Measurements from ENCODE around the gene LPCAT3. TPM values are rescaled to one million over a fixed set of nuclear protein-coding genes. Genes with fewer than 3 reads are reported as not detected.

The LPCAT3 gene
- polyA plus RNA-seq, 1 donor (not counting 4 experiments of a cell fraction or from before 2014, with no cell fraction given), result 69.1 TPM

- no peak overlapping the region for H3K27ac ChIP-seq (ENCODE audit: control insufficient read depth, insufficient read depth, low read length)
- H2AFZ ChIP-seq (ENCODE audit: control insufficient read depth, low read length), result no peak overlapping the region
- peaks cover 22% of the 10 kb centered on the region for H3K4me1 ChIP-seq (ENCODE audit: control insufficient read depth, extremely low read depth, insufficient read depth, low read length)
- H3K4me3 ChIP-seq (ENCODE audit: control insufficient read depth in 2 of 3, extremely low read depth in 1 of 3, insufficient read depth in 2 of 3, low read depth in 1 of 3, low read length in 3 of 3), result no peak overlapping the region
- H3K9me3 ChIP-seq (ENCODE audit: control insufficient read depth, low read depth, low read length), result no peaks in the 10 kb centered on the region
- peaks cover 6% of the 10 kb centered on the region for H3K79me2 ChIP-seq (ENCODE audit: control insufficient read depth, insufficient read depth, low read length)
- H3K9me1 ChIP-seq (ENCODE audit: control insufficient read depth, extremely low read depth, insufficient read depth, low read length), result no peaks in the 10 kb centered on the region
- no peaks in the 10 kb centered on the region for H3K36me3 ChIP-seq (ENCODE audit: control insufficient read depth in 2 of 2, extremely low read depth in 1 of 2, insufficient read depth in 2 of 2, low read length in 2 of 2)
- no peak for DNase-seq (ENCODE audit: low read depth, low spot score)
- H3K4me2 ChIP-seq (ENCODE audit: control insufficient read depth, extremely low read depth, insufficient read depth, low read depth, low read length), result no peak overlapping the region
- H3K27me3 ChIP-seq (ENCODE audit: control insufficient read depth, extremely low read depth, insufficient read depth, low read length), result no peaks in the 10 kb centered on the region
- no peak for FAIRE-seq
- H3K9ac ChIP-seq (ENCODE audit: control insufficient read depth, extremely low read depth, insufficient read depth, low read length), result no peak overlapping the region
- H4K20me1 ChIP-seq (ENCODE audit: control insufficient read depth, extremely low read depth, insufficient read depth, low read length), result no peaks in the 10 kb centered on the region
- TF ChIP-seq EZH2 (IDR thresholded peaks at IDR 0.05; ENCODE audit: low read length) (no peak), CTCF (optimal IDR thresholded peaks at IDR 0.05 in 1 of 3, IDR thresholded peaks at IDR 0.05 in 1 of 3, conservative IDR thresholded peaks at IDR 0.05 in 1 of 3; ENCODE audit: extremely low read depth in 1 of 3, insufficient read depth in 2 of 3, low read length in 3 of 3) (no peak)
- dilution Hi-C loops (cut with MboI; ENCODE audit: extremely low pct_ligation_motif_present, low sequenced_read_pairs), result no loop called here
Observed at GRCh38 chr12:6948873-6949594, 69.2 kb downstream of the LPCAT3 start.

- H3K9me1 ChIP-seq (ENCODE audit: control insufficient read depth, extremely low read depth, insufficient read depth, low read length), result no peaks in the 10 kb centered on the region
- no peaks in the 10 kb centered on the region for H3K9me3 ChIP-seq (ENCODE audit: control insufficient read depth, low read depth, low read length)
- H3K79me2 ChIP-seq (ENCODE audit: control insufficient read depth, insufficient read depth, low read length), result peaks cover 6% of the 10 kb centered on the region
- FAIRE-seq, result no peak
- no peak overlapping the region for H3K4me3 ChIP-seq (ENCODE audit: control insufficient read depth in 2 of 3, extremely low read depth in 1 of 3, insufficient read depth in 2 of 3, low read depth in 1 of 3, low read length in 3 of 3)
- no peaks in the 10 kb centered on the region for H3K36me3 ChIP-seq (ENCODE audit: control insufficient read depth in 2 of 2, extremely low read depth in 1 of 2, insufficient read depth in 2 of 2, low read length in 2 of 2)
- no peak overlapping the region for H3K4me2 ChIP-seq (ENCODE audit: control insufficient read depth, extremely low read depth, insufficient read depth, low read depth, low read length)
- dilution Hi-C loops (cut with MboI; ENCODE audit: extremely low pct_ligation_motif_present, low sequenced_read_pairs), result no loop called here
- no peak overlapping the region for H2AFZ ChIP-seq (ENCODE audit: control insufficient read depth, low read length)
- peaks cover 27% of the 10 kb centered on the region for H3K4me1 ChIP-seq (ENCODE audit: control insufficient read depth, extremely low read depth, insufficient read depth, low read length)
- no peak overlapping the region for H3K27ac ChIP-seq (ENCODE audit: control insufficient read depth, insufficient read depth, low read length)
- TF ChIP-seq CTCF (optimal IDR thresholded peaks at IDR 0.05 in 1 of 3, IDR thresholded peaks at IDR 0.05 in 1 of 3, conservative IDR thresholded peaks at IDR 0.05 in 1 of 3; ENCODE audit: extremely low read depth in 1 of 3, insufficient read depth in 2 of 3, low read length in 3 of 3), result no peak
- no peak for TF ChIP-seq EZH2 (IDR thresholded peaks at IDR 0.05; ENCODE audit: low read length)
- no peaks in the 10 kb centered on the region for H4K20me1 ChIP-seq (ENCODE audit: control insufficient read depth, extremely low read depth, insufficient read depth, low read length)
- no peak for DNase-seq (ENCODE audit: low read depth, low spot score)
- no peak overlapping the region for H3K9ac ChIP-seq (ENCODE audit: control insufficient read depth, extremely low read depth, insufficient read depth, low read length)
- H3K27me3 ChIP-seq (ENCODE audit: control insufficient read depth, extremely low read depth, insufficient read depth, low read length), result no peaks in the 10 kb centered on the region
Observed at GRCh38 chr12:6947615-6948014, 70.7 kb downstream of the LPCAT3 start.
